B cell (primary cell): ENCODE results near the gene GTF2A1L. TPM values are rescaled to one million over a fixed set of nuclear protein-coding genes. Genes with fewer than 3 reads are reported as not detected.
"Not testable (repeated sequence)": the region's sequence is repeated elsewhere in the genome, so short reads cannot be mapped to it uniquely, and the experiment has no call there.

Experiments used
- ATAC-seq: fragments of 200-7000 bp; cut with Tn5 transposase; one replicate; pipeline ENCODE4 v1.10.0; 2021; ENCODE audit warnings: low read depth, mild to moderate bottlenecking, moderate number of reproducible peaks, moderate library complexity
- CTCF ChIA-PET: fragments of 350-600 bp; sonication (Branson Sonifier 250); formaldehyde crosslinking; loops from one replicate; lab custom pipeline; 2021; ENCODE audit warnings: antibody characterized with exemption, inconsistent platforms; lab: Charles Lee
- POLR2A ChIA-PET: fragments of 350-600 bp; sonication (Branson Sonifier 250); formaldehyde crosslinking; loops from one replicate; lab custom pipeline; 2021; ENCODE audit warnings: antibody characterized with exemption; lab: Charles Lee
- DNase-seq: peaks from one replicate; pipeline ENCODE4 v3.0.0; 2013
- H2AFZ ChIP-seq: 2 replicates; pipeline ENCODE4 v1.6.1; 2012; ENCODE audit warnings: mild to moderate bottlenecking, low read depth, low read length; ENCODE audit not compliant: insufficient read depth, poor library complexity, severe bottlenecking
- H3K27ac ChIP-seq, 2 donors: 1 replicate in 1 of 2; 2 replicates in 1 of 2; pipeline ENCODE4 v1.5.1; 2012 to 2013; ENCODE audit warnings: low read length in 2 of 2, mild to moderate bottlenecking in 2 of 2, moderate library complexity in 1 of 2
- H3K27me3 ChIP-seq, 4 experiments: fragments of 200-600 bp in 1 of 4; sonication (generic) in 1 of 4; replicated peaks in 1 of 4; 1 replicate in 2 of 4; 2 replicates in 2 of 4; pipeline versions ENCODE4 v1.6.1 to v1.7.0; 2013 to 2016; ENCODE audit warnings: low read length in 3 of 4, mild to moderate bottlenecking in 2 of 4, mixed read lengths in 1 of 4, moderate library complexity in 1 of 4; ENCODE audit not compliant: insufficient read depth in 4 of 4, control insufficient read depth in 3 of 4; ENCODE audit errors: control extremely low read depth in 1 of 4
- H3K36me3 ChIP-seq, 2 experiments: replicated peaks in 1 of 2; 1 replicate in 1 of 2; 2 replicates in 1 of 2; pipeline versions ENCODE4 v1.6.1 to v1.7.1; 2013; ENCODE audit warnings: low read length in 1 of 2; ENCODE audit not compliant: insufficient read depth in 2 of 2, control insufficient read depth in 1 of 2; ENCODE audit errors: control extremely low read depth in 1 of 2, extremely low read depth in 1 of 2
- H3K4me1 ChIP-seq, 2 donors: fragments of 200-600 bp in 1 of 2; sonication (generic) in 1 of 2; 1 replicate in 1 of 2; 2 replicates in 1 of 2; pipeline versions ENCODE4 v1.5.1 to v1.6.1; 2013 to 2017; ENCODE audit warnings: low read length in 2 of 2; ENCODE audit not compliant: control insufficient read depth in 2 of 2, insufficient read depth in 2 of 2
- H3K4me2 ChIP-seq: replicated peaks from 2 replicates; pipeline ENCODE3; 2012; ENCODE audit warnings: mild to moderate bottlenecking, low read depth, low read length; ENCODE audit not compliant: poor library complexity, severe bottlenecking
- H3K4me3 ChIP-seq, 5 experiments: fragments of 200-600 bp in 1 of 5; sonication (generic) in 1 of 5; 1 replicate in 3 of 5; 2 replicates in 2 of 5; pipeline versions ENCODE4 v1.5.1 to v1.7.0; 2011 to 2016; ENCODE audit warnings: low read length in 4 of 5, mild to moderate bottlenecking in 4 of 5, low read depth in 2 of 5, control low read depth in 1 of 5, moderate library complexity in 1 of 5; ENCODE audit not compliant: insufficient read depth in 1 of 5; ENCODE audit errors: control extremely low read depth in 1 of 5, extremely low read depth in 1 of 5
- H3K79me2 ChIP-seq: fragments of 200-600 bp; sonication (generic); one replicate; pipeline ENCODE4 v1.6.0; 2016; ENCODE audit warnings: low read length; ENCODE audit not compliant: control insufficient read depth, insufficient read depth
- H3K9ac ChIP-seq: fragments of 200-600 bp; sonication (generic); 2 replicates; pipeline ENCODE4 v1.6.1; 2017; ENCODE audit warnings: mild to moderate bottlenecking, low read length, moderate library complexity
- H3K9me3 ChIP-seq, 3 donors: one replicate each; pipeline versions ENCODE4 v1.6.1 to v1.7.1; 2013; ENCODE audit warnings: low read length in 2 of 3; ENCODE audit not compliant: control insufficient read depth in 2 of 3, insufficient read depth in 1 of 3; ENCODE audit errors: control extremely low read depth in 1 of 3
- H4K20me1 ChIP-seq: 2 replicates; pipeline ENCODE4 v1.6.0; 2012; ENCODE audit warnings: mild to moderate bottlenecking, low read length; ENCODE audit not compliant: insufficient read depth, control insufficient read depth, poor library complexity, severe bottlenecking
- H3K27ac Mint-ChIP-seq: one replicate; pipeline ENCODE4 v1.8.0; 2021; ENCODE audit warnings: mixed read lengths
- H3K27me3 Mint-ChIP-seq: one replicate; pipeline ENCODE4 v1.8.0; 2021; ENCODE audit warnings: mixed read lengths
- H3K4me1 Mint-ChIP-seq: one replicate; pipeline ENCODE4 v1.8.0; 2021; ENCODE audit warnings: mixed read lengths
- H3K4me3 Mint-ChIP-seq: one replicate; pipeline ENCODE4 v1.8.0; 2021; ENCODE audit warnings: mixed read lengths
- H3K9me3 Mint-ChIP-seq: one replicate; pipeline ENCODE4 v1.8.0; 2022; ENCODE audit warnings: mixed read lengths; ENCODE audit not compliant: insufficient read depth
- EZH2 ChIP-seq: IDR thresholded peaks from 2 replicates; pipeline ENCODE4 v1.6.1; 2012; ENCODE audit warnings: borderline replicate concordance, low read depth, mild to moderate bottlenecking, moderate library complexity, low read length; ENCODE audit not compliant: insufficient read depth, poor library complexity, severe bottlenecking
- WGBS: methylation state at CpG from one replicate; pipeline ENCODE4 v1.1.5; 2013; ENCODE audit warnings: missing lambda C conversion rate; ENCODE audit not compliant: insufficient coverage; 5-methylcytosine and 5-hydroxymethylcytosine counted together
- intact Hi-C: fragments of 100-400 bp; cut with micrococcal nuclease; formaldehyde crosslinking; loops from one replicate; pipeline ENCODE4 v1.10.0; 2022
- polyA plus RNA-seq: library from polyadenylated mRNA; depleted of rRNA; stranded (reverse); fragments of >200 nt; gene quantifications from 2 replicates; pipeline ENCODE4 v1.2.3, GENCODE V29; 2012
- total RNA-seq, 2 donors: library from RNA; stranded (reverse); fragments of 120-200 nt in 1 of 2; gene quantifications; 1 replicate in 1 of 2; 2 replicates in 1 of 2; pipeline versions ENCODE4 v1.2.3 to v1.2.4, GENCODE V29; 2013 to 2022
- TF ChIP-seq, protein P1 (sequence below): fragments of 200-600 bp; IDR thresholded peaks from one replicate; pipeline ENCODE4 v1.8.0; 2022; ENCODE audit warnings: antibody characterized with exemption, mild to moderate bottlenecking

GTF2A1L gene
- total and polyA plus RNA-seq, 2 donors (not counting 1 experiment from before 2014, with no cell fraction given): not detected

DNA sequence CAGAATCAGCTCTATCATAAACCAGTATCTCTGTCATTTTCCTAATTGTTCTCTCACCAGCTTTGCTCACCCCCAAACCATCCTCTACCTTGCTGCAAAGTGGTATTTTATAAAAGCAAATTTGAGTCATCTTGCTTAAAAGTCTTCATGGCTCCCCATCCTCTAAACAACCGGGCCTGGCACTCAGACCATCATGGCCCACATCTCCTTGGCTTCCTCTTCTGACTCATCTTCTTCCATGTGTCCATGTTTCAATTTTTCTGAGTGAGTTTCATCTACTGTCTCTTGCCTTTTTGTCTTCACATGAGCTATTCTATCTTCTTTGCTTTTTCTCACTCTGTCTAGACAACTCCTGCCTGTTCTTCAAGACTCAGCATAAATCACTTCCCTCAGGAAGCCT lies 79.2 kb downstream of the GTF2A1L start:
- intact Hi-C loops: no loop called here
- H3K4me3 ChIP-seq: no peak overlapping the region
- no peaks in the 10 kb centered on the region for H3K4me1 ChIP-seq
- POLR2A ChIA-PET: no interaction called here
- 88% methylated on average over 1 of the region's 1 CpG for WGBS
- no peak overlapping the region for H3K4me2 ChIP-seq
- H3K27me3 Mint-ChIP-seq: peaks cover 9% of the 10 kb centered on the region
- CTCF ChIA-PET: no interaction called here
- H4K20me1 ChIP-seq: no peaks in the 10 kb centered on the region
- no peak overlapping the region for H3K27ac Mint-ChIP-seq
- no peak for ATAC-seq
- no peak overlapping the region for H3K9ac ChIP-seq
- peaks cover 0 to 2% (median 0%) of the 10 kb centered on the region in 4 experiments for H3K27me3 ChIP-seq
- no peak overlapping the region for H3K27ac ChIP-seq
- H3K36me3 ChIP-seq: no peaks in the 10 kb centered on the region
- no peaks in the 10 kb centered on the region for H3K9me3 ChIP-seq
- no peaks in the 10 kb centered on the region for H3K4me1 Mint-ChIP-seq
- TF ChIP-seq EZH2: no peak
- TF ChIP-seq, protein P1, sequence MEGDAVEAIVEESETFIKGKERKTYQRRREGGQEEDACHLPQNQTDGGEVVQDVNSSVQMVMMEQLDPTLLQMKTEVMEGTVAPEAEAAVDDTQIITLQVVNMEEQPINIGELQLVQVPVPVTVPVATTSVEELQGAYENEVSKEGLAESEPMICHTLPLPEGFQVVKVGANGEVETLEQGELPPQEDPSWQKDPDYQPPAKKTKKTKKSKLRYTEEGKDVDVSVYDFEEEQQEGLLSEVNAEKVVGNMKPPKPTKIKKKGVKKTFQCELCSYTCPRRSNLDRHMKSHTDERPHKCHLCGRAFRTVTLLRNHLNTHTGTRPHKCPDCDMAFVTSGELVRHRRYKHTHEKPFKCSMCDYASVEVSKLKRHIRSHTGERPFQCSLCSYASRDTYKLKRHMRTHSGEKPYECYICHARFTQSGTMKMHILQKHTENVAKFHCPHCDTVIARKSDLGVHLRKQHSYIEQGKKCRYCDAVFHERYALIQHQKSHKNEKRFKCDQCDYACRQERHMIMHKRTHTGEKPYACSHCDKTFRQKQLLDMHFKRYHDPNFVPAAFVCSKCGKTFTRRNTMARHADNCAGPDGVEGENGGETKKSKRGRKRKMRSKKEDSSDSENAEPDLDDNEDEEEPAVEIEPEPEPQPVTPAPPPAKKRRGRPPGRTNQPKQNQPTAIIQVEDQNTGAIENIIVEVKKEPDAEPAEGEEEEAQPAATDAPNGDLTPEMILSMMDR: no peak
- H3K4me3 Mint-ChIP-seq: no peak overlapping the region
- H3K9me3 Mint-ChIP-seq: no peaks in the 10 kb centered on the region
- DNase-seq: no peak
- no peak overlapping the region for H2AFZ ChIP-seq
- H3K79me2 ChIP-seq: no peaks in the 10 kb centered on the region

DNA sequence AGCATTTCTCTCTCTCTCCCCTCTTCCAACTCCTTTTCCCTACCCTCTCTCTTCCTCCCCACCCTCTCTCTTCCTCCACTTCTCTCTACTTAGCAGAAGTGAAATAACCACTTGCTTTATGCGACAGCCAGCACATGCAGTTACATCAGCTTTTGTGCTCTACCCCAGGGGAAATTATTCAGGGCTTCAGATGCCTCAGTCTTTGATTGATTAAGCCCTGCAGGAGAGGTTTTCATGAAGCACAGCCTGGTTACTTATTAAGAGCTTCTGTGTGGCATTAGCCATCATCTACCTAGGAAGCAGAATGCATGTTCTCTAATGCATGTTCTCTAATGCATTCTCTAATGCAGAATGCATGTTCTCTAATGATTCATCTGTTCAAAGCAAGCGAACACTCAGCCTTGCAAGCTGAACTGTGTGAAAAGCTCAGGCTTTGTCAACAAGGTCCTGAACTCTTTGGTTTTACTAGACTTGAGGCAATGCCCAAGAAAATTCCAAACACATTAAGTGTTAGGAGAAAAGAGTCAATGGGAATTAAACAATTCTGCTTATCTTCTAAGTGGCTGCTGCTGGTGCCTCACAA lies 81.8 kb downstream of the GTF2A1L start:
- Histone ChIP-seq H3K4me2 (no peak overlapping the region), H3K36me3 (no peaks in the 10 kb centered on the region), H3K9me3 (no peaks in the 10 kb centered on the region), H3K27me3 (no peaks in the 10 kb centered on the region), H3K4me1 (no peaks in the 10 kb centered on the region), H4K20me1 (no peaks in the 10 kb centered on the region), H3K9ac (no peak overlapping the region), H2AFZ (no peak overlapping the region), H3K4me3 (no peak overlapping the region), H3K79me2 (no peaks in the 10 kb centered on the region), H3K27ac (no peak overlapping the region)
- no peaks in the 10 kb centered on the region for H3K4me1 Mint-ChIP-seq
- WGBS: 100% methylated on average over 2 of the region's 2 CpGs
- H3K27ac Mint-ChIP-seq: no peak overlapping the region
- CTCF ChIA-PET: no interaction called here
- peaks cover 5% of the 10 kb centered on the region for H3K9me3 Mint-ChIP-seq
- H3K4me3 Mint-ChIP-seq: no peak overlapping the region
- DNase-seq (no peak), ATAC-seq (no peak)
- TF ChIP-seq, protein P1: no peak
- TF ChIP-seq EZH2: no peak
- POLR2A ChIA-PET: no interaction called here
- intact Hi-C loops: no loop called here
- peaks cover 5% of the 10 kb centered on the region for H3K27me3 Mint-ChIP-seq

DNA sequence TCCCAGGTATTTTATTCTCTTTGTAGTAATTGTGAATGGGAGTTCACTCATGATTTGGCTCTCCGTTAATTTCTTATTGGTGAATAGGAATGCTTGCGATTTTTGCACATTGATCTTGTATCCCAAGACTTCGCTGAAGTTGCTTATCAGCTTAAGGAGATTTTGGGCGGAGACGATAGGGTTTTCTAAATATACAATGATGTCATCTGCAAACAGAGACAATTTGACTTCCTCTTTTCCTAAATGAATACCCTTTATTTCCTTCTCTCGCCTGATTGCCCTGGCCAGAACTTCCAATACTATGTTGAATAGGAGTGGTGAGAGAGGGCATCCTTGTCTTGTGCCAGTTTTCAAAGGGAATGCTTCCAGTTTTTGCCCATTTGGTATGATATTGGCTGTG lies 86.0 kb downstream of the GTF2A1L start:
- ATAC-seq, H3K4me3 Mint-ChIP-seq, H3K79me2 ChIP-seq, H3K27ac ChIP-seq, DNase-seq, H3K4me2 ChIP-seq, H3K9me3 ChIP-seq, intact Hi-C loops, H3K27ac Mint-ChIP-seq, H4K20me1 ChIP-seq, H3K27me3 ChIP-seq, H3K27me3 Mint-ChIP-seq, H3K9me3 Mint-ChIP-seq, H3K9ac ChIP-seq, H3K4me3 ChIP-seq, H3K36me3 ChIP-seq, H2AFZ ChIP-seq, H3K4me1 Mint-ChIP-seq, CTCF ChIA-PET, POLR2A ChIA-PET, H3K4me1 ChIP-seq: not testable (repeated sequence)
- WGBS: no CpG with 5 or more reads among the region's 6 CpGs
